Activated naive CD4-positive, alpha-beta T cell treated with anti-CD3 and anti-CD28 coated beads for 36 hours (primary cell): Measurements from ENCODE around the gene SORBS1. TPM values are rescaled to one million over a fixed set of nuclear protein-coding genes. Genes with fewer than 3 reads are reported as not detected.

ENCODE experiments used
- CTCF ChIA-PET: fragments of 350-600 bp; sonication (Branson Sonifier 250); formaldehyde crosslinking; loops from one replicate; lab custom pipeline; 2021; ENCODE audit warnings: antibody characterized with exemption; lab: Charles Lee
- DNase-seq: peaks from one replicate; pipeline ENCODE4 v3.0.0-alpha.2; 2020
- H3K27ac Mint-ChIP-seq: one replicate; pipeline ENCODE4 v1.8.0; 2021; ENCODE audit warnings: mild to moderate bottlenecking, mixed read lengths
- H3K27me3 Mint-ChIP-seq: one replicate; pipeline ENCODE4 v1.8.0; 2021; ENCODE audit warnings: low read depth, mixed read lengths
- H3K36me3 Mint-ChIP-seq: one replicate; pipeline ENCODE4 v1.8.0; 2021; ENCODE audit warnings: low read depth, mixed read lengths
- H3K4me1 Mint-ChIP-seq: one replicate; pipeline ENCODE4 v1.8.0; 2021; ENCODE audit warnings: low read depth, mixed read lengths
- H3K4me3 Mint-ChIP-seq: one replicate; pipeline ENCODE4 v1.8.0; 2021; ENCODE audit warnings: mild to moderate bottlenecking, moderate library complexity, mixed read lengths
- H3K9me3 Mint-ChIP-seq: one replicate; pipeline ENCODE4 v1.8.0; 2021; ENCODE audit warnings: mixed read lengths
- intact Hi-C: fragments of 100-400 bp; cut with micrococcal nuclease; formaldehyde crosslinking; loops from one replicate; pipeline ENCODE4 v1.15.1; 2023
- total RNA-seq, 2 experiments: library from RNA; stranded (reverse); gene quantifications; one replicate each; pipeline ENCODE4 v1.2.3, GENCODE V29; 2021

SORBS1 gene
- total RNA-seq: under 1 TPM; 0.77 to 0.93 TPM

DNA sequence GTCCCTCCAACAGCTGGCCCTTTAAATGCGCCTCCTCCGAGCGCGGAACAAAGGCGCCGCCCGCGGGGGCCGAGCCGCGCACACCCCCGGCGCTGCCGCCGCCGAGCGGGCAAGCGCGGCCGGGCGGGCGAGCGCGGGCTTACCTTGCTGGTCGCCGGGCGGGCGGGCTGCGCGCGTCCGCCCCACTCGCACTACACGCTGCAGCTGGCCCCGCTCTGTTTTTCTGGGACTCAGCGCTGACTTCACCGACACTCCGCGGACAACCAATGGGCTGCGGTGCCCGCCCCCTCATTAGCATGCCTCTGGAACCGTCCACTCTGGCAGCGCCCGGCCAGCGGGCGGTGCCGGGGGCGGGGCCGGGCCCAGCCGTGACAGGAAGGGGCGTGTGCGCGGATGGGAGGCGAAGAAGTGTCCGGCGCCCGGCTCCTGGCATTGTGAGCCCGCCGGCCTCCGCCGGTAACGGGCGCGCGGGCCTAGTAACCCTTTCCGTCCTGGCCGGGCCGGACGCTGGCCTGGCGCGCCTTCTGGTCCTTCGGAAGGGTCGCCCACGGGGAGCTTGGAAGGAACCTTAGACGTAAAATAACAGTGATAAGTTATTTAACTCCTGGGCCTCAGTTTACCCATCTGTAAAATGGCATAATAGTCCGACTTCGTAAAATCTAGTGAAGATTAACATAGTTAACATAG, at the start of gene SORBS1:
Gene SORBS1 (minus strand): TSS at position 195 of the 687 bp plus-strand sequence. CDS start 120,236 bp downstream, outside the sequence.
- peaks cover 9% of the 10 kb centered on the region for H3K4me1 Mint-ChIP-seq
- peaks cover 14% of the 10 kb centered on the region for H3K27me3 Mint-ChIP-seq
- peak within 1 kb of the TSS; percentile 92 for H3K4me3 Mint-ChIP-seq
- intact Hi-C loops: loop anchor here (1.0 kb wide), 2 partner anchors 95 to 133 kb away; partner anchors contain the start of gene ALDH18A1
- H3K9me3 Mint-ChIP-seq: no peaks in the 10 kb centered on the region
- H3K27ac Mint-ChIP-seq: no peak within 1 kb of the TSS
- CTCF ChIA-PET: no interaction called here
- DNase-seq: peak; percentile 88
- no peaks in the 10 kb centered on the region for H3K36me3 Mint-ChIP-seq

DNA sequence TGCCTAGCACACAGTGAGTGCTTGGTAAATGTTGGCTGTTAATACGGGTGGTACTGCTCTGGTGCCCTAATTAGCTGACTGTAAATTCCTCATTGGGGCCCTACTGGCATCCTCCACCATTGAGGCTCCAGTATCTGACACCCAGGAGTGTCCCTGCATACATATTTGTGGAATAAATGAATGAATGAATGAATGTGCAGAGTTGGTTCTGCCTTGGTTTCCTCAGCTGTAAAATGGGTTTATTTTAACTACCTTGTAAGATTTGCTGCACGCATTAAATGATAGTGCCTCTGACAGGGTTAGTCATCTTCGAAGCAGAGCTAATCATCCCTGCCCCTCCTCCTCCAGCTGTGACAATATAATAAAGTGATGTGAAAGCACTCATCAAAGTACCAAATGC, 49.6 kb upstream of the SORBS1 start:
- intact Hi-C loops: no loop called here
- CTCF ChIA-PET: no interaction called here
- Mint-ChIP-seq H3K9me3 (no peaks in the 10 kb centered on the region), H3K4me3 (no peak overlapping the region), H3K4me1 (no peaks in the 10 kb centered on the region), H3K36me3 (peaks cover 51% of the 10 kb centered on the region), H3K27ac (no peak overlapping the region), H3K27me3 (no peaks in the 10 kb centered on the region)
- no peak for DNase-seq

DNA sequence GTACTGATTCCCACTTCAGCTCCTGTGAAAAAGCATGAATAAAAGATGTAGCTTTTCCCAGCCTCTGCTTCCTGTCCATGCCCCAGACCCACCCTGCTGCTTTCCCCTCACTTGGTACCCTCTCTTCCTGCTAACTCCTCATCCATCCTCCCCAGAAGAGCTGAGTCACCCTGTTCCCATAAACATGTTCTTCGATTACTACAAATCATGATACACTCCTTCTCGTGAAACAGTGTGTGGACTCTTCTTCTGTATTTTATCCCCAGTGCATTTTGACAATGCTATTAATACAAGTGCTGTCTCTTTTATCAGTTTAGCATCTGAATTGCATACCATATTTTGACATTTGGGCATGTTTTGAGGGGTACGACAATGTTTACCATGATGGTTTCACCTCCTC, 45.8 kb upstream of the SORBS1 start:
- H3K9me3 Mint-ChIP-seq: no peaks in the 10 kb centered on the region
- no peak overlapping the region for H3K4me3 Mint-ChIP-seq
- no peaks in the 10 kb centered on the region for H3K27me3 Mint-ChIP-seq
- CTCF ChIA-PET: no interaction called here
- H3K4me1 Mint-ChIP-seq: no peaks in the 10 kb centered on the region
- DNase-seq: no peak
- intact Hi-C loops: no loop called here
- no peak overlapping the region for H3K27ac Mint-ChIP-seq
- peaks cover 29% of the 10 kb centered on the region for H3K36me3 Mint-ChIP-seq

DNA sequence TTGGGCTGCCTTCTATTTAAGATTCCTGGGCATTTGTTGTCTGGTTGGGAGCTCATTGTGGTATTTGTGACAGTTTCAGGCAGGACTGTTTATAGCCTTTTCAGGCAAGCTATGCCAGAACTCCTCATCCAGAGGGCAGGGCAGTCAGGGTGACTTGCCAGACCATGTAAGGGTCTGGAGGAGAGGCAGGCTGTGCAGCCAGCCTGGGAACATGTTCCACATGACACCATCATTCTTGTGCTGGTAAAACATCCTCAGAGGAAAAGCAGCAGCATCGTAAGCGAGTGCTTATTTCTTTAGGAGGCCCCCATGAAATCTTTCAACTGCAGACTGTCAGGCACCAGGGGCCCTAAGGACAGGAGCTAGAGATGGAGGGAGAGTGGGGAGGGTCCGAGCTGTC, 44.0 kb upstream of the SORBS1 start:
- H3K36me3 Mint-ChIP-seq: peaks cover 18% of the 10 kb centered on the region
- H3K9me3 Mint-ChIP-seq: no peaks in the 10 kb centered on the region
- no peak overlapping the region for H3K27ac Mint-ChIP-seq
- no peaks in the 10 kb centered on the region for H3K27me3 Mint-ChIP-seq
- CTCF ChIA-PET: interaction anchor here (1.1 to 8.1 kb wide), 4 partner anchors 17 to 240 kb away, joined by 3 to 103 read pairs (median 30); no protein-coding TSS in a partner anchor
- no peak overlapping the region for H3K4me3 Mint-ChIP-seq
- intact Hi-C loops: no loop called here
- no peak for DNase-seq
- H3K4me1 Mint-ChIP-seq: no peaks in the 10 kb centered on the region

GRCh38 chr10:95604630-95605029, 43.5 kb upstream of the SORBS1 start:
- intact Hi-C loops: loop anchor here (5.0 kb wide), 2 partner anchors 157 to 357 kb away; no protein-coding TSS in a partner anchor
- no peaks in the 10 kb centered on the region for H3K27me3 Mint-ChIP-seq
- peaks cover 14% of the 10 kb centered on the region for H3K36me3 Mint-ChIP-seq
- CTCF ChIA-PET: interaction anchor here (0.6 to 8.1 kb wide), 8 partner anchors 16 to 1304 kb away, joined by 3 to 103 read pairs (median 3); no protein-coding TSS in a partner anchor
- H3K9me3 Mint-ChIP-seq: no peaks in the 10 kb centered on the region
- H3K4me1 Mint-ChIP-seq: no peaks in the 10 kb centered on the region
- H3K4me3 Mint-ChIP-seq: no peak overlapping the region
- no peak for DNase-seq
- no peak overlapping the region for H3K27ac Mint-ChIP-seq

GRCh38 chr10:95602382-95602781, 41.2 kb upstream of the SORBS1 start:
- no peak overlapping the region for H3K4me3 Mint-ChIP-seq
- no peak for DNase-seq
- CTCF ChIA-PET: interaction anchor here (0.7 to 8.1 kb wide), 5 partner anchors 47 to 311 kb away, joined by 3 to 103 read pairs (median 3); no protein-coding TSS in a partner anchor
- no peaks in the 10 kb centered on the region for H3K4me1 Mint-ChIP-seq
- H3K27me3 Mint-ChIP-seq: no peaks in the 10 kb centered on the region
- H3K9me3 Mint-ChIP-seq: no peaks in the 10 kb centered on the region
- no peak overlapping the region for H3K27ac Mint-ChIP-seq
- H3K36me3 Mint-ChIP-seq: peaks cover 1% of the 10 kb centered on the region
- intact Hi-C loops: loop anchor here (5.0 kb wide), 2 partner anchors 155 to 355 kb away; no protein-coding TSS in a partner anchor

DNA sequence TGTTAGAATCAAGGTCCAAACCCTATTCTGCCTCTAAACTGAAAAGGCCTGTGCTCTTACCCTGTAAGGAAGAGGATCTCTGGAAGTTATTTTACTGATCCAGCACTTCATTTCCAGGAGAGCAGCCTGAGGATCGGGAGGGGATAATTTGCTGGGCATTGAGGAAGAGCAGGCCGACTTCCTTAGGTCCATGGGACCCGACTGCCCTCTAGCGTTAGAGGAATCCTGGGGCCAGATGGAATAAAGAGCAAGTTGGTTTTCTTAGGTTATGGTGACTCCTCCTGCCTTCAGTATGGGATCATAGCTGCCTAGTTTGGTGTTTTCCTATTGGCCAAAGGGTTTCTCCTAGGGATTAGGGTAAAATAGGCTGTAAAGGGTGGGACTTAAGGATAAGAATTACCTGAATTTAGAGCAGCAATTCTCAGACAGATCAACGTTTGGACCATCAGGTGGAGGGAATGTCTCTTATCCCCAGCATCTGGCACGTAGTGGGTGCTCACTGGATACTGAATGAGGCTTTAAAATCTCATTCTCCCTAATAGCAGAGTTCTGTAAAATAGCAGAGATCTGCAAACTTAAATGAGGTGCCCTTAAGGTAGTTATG, 40.0 kb upstream of the SORBS1 start:
- peak; percentile 68 for DNase-seq
- no peaks in the 10 kb centered on the region for H3K27me3 Mint-ChIP-seq
- no peak overlapping the region for H3K4me3 Mint-ChIP-seq
- no peaks in the 10 kb centered on the region for H3K36me3 Mint-ChIP-seq
- H3K27ac Mint-ChIP-seq: no peak overlapping the region
- intact Hi-C loops: loop anchor here (1.0 to 5.0 kb wide), 5 partner anchors 154 to 468 kb away; no protein-coding TSS in a partner anchor
- H3K9me3 Mint-ChIP-seq: no peaks in the 10 kb centered on the region
- no peaks in the 10 kb centered on the region for H3K4me1 Mint-ChIP-seq
- CTCF ChIA-PET: interaction anchor here (0.6 to 8.1 kb wide), 8 partner anchors 22 to 628 kb away, joined by 3 to 103 read pairs (median 3); no protein-coding TSS in a partner anchor

GRCh38 chr10:95600158-95600557, 39.0 kb upstream of the SORBS1 start:
- no peaks in the 10 kb centered on the region for H3K4me1 Mint-ChIP-seq
- no peaks in the 10 kb centered on the region for H3K36me3 Mint-ChIP-seq
- H3K9me3 Mint-ChIP-seq: no peaks in the 10 kb centered on the region
- CTCF ChIA-PET: interaction anchor here (0.8 to 8.1 kb wide), 8 partner anchors 19 to 225 kb away, joined by 3 to 103 read pairs (median 3); no protein-coding TSS in a partner anchor
- H3K27ac Mint-ChIP-seq: no peak overlapping the region
- intact Hi-C loops: loop anchor here (2.0 to 5.0 kb wide), 3 partner anchors 153 to 467 kb away; no protein-coding TSS in a partner anchor
- no peaks in the 10 kb centered on the region for H3K27me3 Mint-ChIP-seq
- no peak for DNase-seq
- no peak overlapping the region for H3K4me3 Mint-ChIP-seq

DNA sequence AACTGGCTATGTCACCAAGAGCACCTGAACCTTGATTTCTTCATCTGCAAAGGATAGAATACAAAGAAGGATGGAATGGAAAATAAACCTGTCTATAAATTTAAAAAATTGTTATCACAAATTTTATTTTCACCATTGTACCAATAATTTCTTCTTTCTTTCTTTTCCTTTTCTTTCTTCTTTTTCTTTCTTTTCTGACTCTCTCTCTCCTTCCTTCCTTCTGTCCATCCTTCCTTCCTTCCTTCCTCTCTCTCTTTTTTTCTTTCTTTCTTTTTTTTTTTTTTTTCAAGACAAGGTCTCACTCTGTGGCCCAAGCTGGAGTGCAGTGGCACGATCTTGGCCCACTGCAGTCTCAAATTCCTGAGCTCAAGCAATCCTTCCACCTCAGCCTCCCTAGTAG, 36.6 kb upstream of the SORBS1 start:
- Mint-ChIP-seq H3K9me3 (no peaks in the 10 kb centered on the region), H3K36me3 (no peaks in the 10 kb centered on the region), H3K4me3 (no peak overlapping the region), H3K4me1 (no peaks in the 10 kb centered on the region), H3K27me3 (no peaks in the 10 kb centered on the region), H3K27ac (no peak overlapping the region)
- CTCF ChIA-PET: interaction anchor here (0.7 to 8.1 kb wide), 4 partner anchors 43 to 694 kb away, joined by 3 to 103 read pairs (median 7); no protein-coding TSS in a partner anchor
- intact Hi-C loops: no loop called here
- DNase-seq: no peak

DNA sequence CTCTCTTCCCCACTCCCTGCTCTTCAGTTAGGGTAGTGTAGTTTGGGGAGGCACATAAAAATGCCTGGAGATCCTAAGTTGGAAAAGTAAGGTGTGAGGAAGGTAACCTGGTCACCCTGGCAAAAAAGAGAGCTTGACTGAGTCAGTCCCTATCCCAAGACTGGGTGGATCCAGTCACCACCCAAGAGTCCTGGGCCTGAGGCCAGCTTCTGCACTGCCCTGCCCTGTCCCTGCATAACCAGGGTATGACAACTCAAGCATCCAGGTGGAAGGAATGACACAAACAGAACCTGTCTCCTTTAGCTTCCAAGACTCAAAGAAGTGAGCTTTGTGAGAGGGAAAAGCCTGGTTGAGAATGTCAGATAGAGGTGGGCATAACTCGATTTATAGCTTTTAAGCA, 26.9 kb upstream of the SORBS1 start:
- H3K4me3 Mint-ChIP-seq: no peak overlapping the region
- intact Hi-C loops: no loop called here
- no peak overlapping the region for H3K27ac Mint-ChIP-seq
- H3K4me1 Mint-ChIP-seq: no peaks in the 10 kb centered on the region
- H3K9me3 Mint-ChIP-seq: no peaks in the 10 kb centered on the region
- H3K36me3 Mint-ChIP-seq: no peaks in the 10 kb centered on the region
- CTCF ChIA-PET: interaction anchor here (1.0 to 1.1 kb wide), 2 partner anchors 17 to 163 kb away, joined by 3 read pairs; no protein-coding TSS in a partner anchor
- peaks cover 10% of the 10 kb centered on the region for H3K27me3 Mint-ChIP-seq
- DNase-seq: no peak

- Mint-ChIP-seq H3K4me3 (no peak overlapping the region), H3K36me3 (no peaks in the 10 kb centered on the region), H3K4me1 (no peaks in the 10 kb centered on the region)
These were observed 18.8 kb upstream of the SORBS1 start for GRCh38 chr10:95579835-95580535.

GRCh38 chr10:95579292-95579691, 18.1 kb upstream of the SORBS1 start:
- intact Hi-C loops: no loop called here
- CTCF ChIA-PET: interaction anchor here (1.0 kb wide), 1 partner anchor 21 kb away, joined by 3 read pairs; no protein-coding TSS in a partner anchor
- no peak overlapping the region for H3K27ac Mint-ChIP-seq
- H3K36me3 Mint-ChIP-seq: no peaks in the 10 kb centered on the region
- H3K4me3 Mint-ChIP-seq: no peak overlapping the region
- H3K27me3 Mint-ChIP-seq: peaks cover 27% of the 10 kb centered on the region
- no peaks in the 10 kb centered on the region for H3K4me1 Mint-ChIP-seq
- DNase-seq: no peak
- no peaks in the 10 kb centered on the region for H3K9me3 Mint-ChIP-seq

More at GRCh38 chr10:95579835-95580535, 18.8 kb upstream of the SORBS1 start:
- peaks cover 24% of the 10 kb centered on the region for H3K27me3 Mint-ChIP-seq
- CTCF ChIA-PET: interaction anchor here (1.0 to 1.3 kb wide), 3 partner anchors 20 to 150 kb away, joined by 3 to 4 read pairs (median 3); no protein-coding TSS in a partner anchor
- no peaks in the 10 kb centered on the region for H3K9me3 Mint-ChIP-seq
- no peak overlapping the region for H3K27ac Mint-ChIP-seq
- intact Hi-C loops: no loop called here
- no peak for DNase-seq
